ENCODE results near the gene MAN1C1.

MAN1C1 gene

DNA sequence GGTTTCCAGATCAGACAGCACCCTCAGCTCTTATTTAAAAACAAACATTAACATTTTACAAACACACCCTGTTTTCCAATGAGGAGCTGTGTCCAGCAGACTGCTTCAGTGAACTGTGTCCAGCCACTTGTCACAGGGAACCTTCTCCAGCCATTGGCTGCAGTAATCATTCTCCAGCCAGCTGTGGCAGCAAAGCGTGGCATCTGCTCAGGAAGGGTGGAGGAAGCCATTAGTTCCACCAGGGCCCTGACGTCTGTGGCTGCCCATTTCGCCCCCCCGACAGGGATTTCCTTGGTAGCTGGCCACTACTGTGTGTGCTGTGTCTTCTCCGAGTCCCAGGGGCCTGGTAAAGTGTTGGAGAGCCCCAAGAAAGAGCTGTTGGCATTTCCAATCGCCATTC lies 120.5 kb downstream of the MAN1C1 start:
- H3K4me3 ChIP-seq, result no peak overlapping the region
- TF ChIP-seq, protein P1, sequence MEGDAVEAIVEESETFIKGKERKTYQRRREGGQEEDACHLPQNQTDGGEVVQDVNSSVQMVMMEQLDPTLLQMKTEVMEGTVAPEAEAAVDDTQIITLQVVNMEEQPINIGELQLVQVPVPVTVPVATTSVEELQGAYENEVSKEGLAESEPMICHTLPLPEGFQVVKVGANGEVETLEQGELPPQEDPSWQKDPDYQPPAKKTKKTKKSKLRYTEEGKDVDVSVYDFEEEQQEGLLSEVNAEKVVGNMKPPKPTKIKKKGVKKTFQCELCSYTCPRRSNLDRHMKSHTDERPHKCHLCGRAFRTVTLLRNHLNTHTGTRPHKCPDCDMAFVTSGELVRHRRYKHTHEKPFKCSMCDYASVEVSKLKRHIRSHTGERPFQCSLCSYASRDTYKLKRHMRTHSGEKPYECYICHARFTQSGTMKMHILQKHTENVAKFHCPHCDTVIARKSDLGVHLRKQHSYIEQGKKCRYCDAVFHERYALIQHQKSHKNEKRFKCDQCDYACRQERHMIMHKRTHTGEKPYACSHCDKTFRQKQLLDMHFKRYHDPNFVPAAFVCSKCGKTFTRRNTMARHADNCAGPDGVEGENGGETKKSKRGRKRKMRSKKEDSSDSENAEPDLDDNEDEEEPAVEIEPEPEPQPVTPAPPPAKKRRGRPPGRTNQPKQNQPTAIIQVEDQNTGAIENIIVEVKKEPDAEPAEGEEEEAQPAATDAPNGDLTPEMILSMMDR (IDR thresholded peaks at IDR 0.05), result no peak
- no peak for DNase-seq (ENCODE audit: low spot score)
- H3K27ac ChIP-seq, result no peak overlapping the region

- DNase-seq (ENCODE audit: low spot score), result no peak
- TF ChIP-seq, protein P1 (IDR thresholded peaks at IDR 0.05), result no peak
- no peak overlapping the region for H3K27ac ChIP-seq
Observed at GRCh38 chr1:25738499-25738898, 121.9 kb downstream of the MAN1C1 start.

DNA sequence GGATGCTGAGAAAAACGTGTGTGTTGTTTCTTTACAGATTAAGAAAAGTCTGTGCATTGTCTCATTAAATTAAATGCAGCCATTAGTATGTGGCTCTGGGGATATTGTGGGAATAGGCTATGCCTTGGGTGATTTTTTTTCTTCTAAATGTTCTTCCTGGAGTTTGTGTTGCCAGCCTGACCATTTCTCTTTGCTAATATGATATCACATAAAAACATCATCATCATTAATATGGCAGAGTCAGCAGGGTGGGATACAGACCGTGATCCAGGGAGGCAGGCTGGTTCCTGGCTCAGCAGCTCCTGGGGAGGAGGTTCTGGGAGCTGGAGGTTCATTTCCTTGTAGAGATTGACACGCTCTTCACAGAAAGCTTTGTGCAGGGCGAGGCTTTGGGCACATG lies 122.8 kb downstream of the MAN1C1 start:
- no peak for DNase-seq (ENCODE audit: low spot score)
- H3K27ac ChIP-seq, result no peak overlapping the region
- no peak overlapping the region for H3K4me3 ChIP-seq
- TF ChIP-seq, protein P1 (IDR thresholded peaks at IDR 0.05), result no peak

More at GRCh38 chr1:25738499-25738898, 121.9 kb downstream of the MAN1C1 start:
- no peak overlapping the region for H3K4me3 ChIP-seq

DNA sequence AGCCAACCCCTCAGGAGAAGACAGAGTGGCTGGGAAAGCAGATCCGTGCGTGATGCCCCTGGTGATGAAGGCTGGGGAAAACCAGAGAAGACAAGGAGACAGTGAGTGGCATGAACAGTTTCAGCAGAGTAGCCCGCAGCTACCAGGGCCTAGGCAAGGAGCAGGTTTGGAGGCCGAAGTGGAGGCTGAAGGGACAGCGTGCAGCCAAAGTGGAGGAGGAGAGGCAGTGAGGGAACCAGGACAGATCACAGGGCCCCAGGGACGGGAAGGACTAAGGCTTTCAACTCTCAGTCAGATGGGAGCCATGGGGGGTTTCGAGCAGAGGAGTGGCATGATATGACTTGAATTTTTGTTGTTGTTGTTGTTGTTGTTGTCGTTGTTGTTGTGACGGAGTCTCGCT lies 123.5 kb downstream of the MAN1C1 start:
- TF ChIP-seq, protein P1 (IDR thresholded peaks at IDR 0.05), result no peak
- no peak for DNase-seq (ENCODE audit: low spot score)
- Histone ChIP-seq H3K27ac (no peak overlapping the region), H3K4me3 (no peak overlapping the region)

- no peak for DNase-seq (ENCODE audit: low spot score)
- peak overlapping the region in 1 of 2 donors; percentile 96 for H3K27ac ChIP-seq
- TF ChIP-seq, protein P1 (IDR thresholded peaks at IDR 0.05), result no peak
- H3K4me3 ChIP-seq, result no peak overlapping the region
Observed at GRCh38 chr1:25742316-25742715, 125.7 kb downstream of the MAN1C1 start.

GRCh38 chr1:25743164-25744139 lies 126.9 kb downstream of the MAN1C1 start:
- peak overlapping the region; percentile 91 to 96 for H3K27ac ChIP-seq
- TF ChIP-seq, protein P1 (IDR thresholded peaks at IDR 0.05), result no peak
- peak; percentile 94 for DNase-seq (ENCODE audit: low spot score)
- peak overlapping the region; percentile 49 for H3K4me3 ChIP-seq

GRCh38 chr1:25744140-25744581 lies 127.6 kb downstream of the MAN1C1 start:
- peak; percentile 82 for DNase-seq (ENCODE audit: low spot score)
- Histone ChIP-seq H3K4me3 (peak overlapping the region; percentile 49), H3K27ac (peak overlapping the region; percentile 91 to 96)
- TF ChIP-seq, protein P1 (IDR thresholded peaks at IDR 0.05), result no peak

Measured in coronary artery (tissue), 2 donors.